GM18498 (cell line): ENCODE measurements around the gene C12orf76.
"Not testable (repeated sequence)": the region's sequence is repeated elsewhere in the genome, so short reads cannot be mapped to it uniquely, and the experiment has no call there.

Source experiments
- ATAC-seq: cut with Tn5 transposase; IDR thresholded peaks from one replicate; pipeline ENCODE4 v1.9.1; 2021; ENCODE audit warnings: mild to moderate bottlenecking, moderate library complexity; ENCODE audit not compliant: unreplicated experiment

C12orf76 gene

DNA sequence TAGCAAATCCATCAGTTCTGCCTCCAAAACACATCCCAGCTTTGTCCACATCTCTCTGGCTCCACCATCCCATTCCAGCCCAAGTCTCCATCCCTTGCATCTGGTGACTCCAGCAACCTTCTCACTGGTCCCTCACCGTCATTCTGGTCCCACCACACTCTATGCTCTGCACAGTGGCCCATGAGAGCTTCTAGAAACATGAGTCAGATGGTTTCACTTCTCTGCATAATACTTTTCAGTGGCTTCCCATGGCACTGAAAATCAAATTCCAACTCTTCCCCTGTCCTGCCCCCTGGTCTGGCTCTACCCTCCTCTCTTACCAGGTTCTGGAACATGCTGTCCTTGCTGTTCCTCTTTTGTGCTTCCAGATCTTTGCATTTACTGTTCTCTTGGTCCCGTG is 17.2 kb upstream of the C12orf76 start:
- ATAC-seq = no peak

DNA sequence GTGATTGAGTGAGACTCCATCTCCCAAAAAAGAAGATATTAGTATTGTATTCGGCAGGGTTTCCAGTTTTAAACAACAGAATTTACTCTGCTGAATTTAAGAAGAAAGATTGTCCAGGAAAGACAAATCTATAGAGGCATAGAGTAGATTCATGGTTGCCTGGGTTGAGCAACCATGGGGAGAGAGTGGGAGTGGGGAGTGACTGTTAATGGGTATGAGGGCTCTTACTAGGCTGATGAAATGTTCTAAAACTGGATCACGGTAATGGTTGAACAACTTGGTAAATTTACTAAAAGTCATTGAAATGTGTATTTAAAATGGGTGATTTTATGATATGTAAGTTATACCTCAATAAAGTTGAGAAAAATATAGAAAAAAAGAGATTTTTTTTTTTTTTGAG is 13.9 kb upstream of the C12orf76 start:
- no peak for ATAC-seq

DNA sequence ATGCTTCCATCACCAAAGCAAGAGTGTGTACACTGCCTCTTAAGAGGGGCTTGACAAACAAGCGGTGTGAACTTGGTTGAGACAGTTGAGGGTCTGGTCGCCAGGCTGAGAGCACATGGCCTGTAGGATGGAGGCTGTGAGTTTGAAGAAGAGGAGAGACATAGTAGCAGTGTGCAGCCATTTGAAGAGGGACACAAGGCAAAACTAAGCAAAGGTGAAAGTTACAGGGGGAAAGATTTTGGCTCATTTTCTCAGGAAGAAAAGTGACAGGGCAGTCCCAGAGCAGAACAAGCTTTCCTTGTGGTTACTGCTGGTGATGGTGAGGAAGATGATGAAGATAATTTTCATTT is 11.3 kb upstream of the C12orf76 start:
- no peak for ATAC-seq

DNA sequence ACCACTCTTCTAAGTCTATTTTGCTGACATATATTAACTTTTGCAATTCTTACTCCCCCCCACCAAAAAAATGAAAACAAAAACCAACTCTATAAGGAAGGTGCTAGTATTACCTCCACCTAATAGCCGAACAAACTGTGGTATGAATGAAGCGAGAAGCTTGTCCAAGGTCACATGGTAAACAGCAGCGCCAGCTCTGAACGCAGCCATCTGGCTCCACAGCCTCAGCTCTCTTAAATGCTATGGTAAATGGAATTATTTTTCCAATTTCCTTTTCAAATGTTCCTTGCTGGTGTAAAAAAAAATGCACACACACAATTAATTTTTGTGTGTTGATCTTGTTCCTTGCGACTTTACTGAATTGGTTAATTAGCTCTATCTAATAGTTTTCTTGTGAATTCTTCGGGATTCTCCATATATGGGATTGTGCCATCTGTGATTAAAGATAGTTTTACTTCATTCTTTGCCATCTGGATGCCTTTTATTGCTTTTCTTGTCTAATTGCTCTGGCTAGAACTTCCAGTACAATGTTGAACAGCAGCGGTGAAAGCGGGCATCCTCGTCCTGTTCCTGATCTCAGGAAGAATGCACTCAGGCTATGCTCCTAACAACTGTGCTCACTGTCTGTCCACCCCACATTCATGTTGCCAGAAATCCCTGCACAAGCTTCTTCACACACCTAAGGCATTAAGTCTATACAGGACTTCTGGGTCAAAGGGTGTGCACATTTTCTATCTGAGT is 10.7 kb upstream of the C12orf76 start:
- ATAC-seq = no peak

DNA sequence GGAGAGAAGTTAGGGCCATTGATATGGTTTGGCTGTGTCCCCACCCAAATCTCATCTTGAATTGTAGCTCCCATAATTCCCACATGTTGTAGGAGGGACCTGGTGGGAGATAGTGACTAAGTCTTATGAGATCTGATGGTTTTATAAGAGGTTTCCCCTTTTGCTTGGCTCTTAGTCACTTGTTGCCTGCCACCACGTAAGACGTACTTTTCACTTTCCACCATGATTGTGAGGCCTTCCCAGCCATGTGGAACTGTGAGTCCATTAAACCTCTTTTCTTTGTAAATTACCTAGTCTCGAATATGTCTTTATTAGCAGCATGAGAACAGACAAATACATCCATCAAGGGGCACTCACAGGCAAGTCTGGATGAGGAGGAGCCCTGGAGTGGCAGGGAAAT is 8.3 kb upstream of the C12orf76 start:
- not testable (repeated sequence) for ATAC-seq

DNA sequence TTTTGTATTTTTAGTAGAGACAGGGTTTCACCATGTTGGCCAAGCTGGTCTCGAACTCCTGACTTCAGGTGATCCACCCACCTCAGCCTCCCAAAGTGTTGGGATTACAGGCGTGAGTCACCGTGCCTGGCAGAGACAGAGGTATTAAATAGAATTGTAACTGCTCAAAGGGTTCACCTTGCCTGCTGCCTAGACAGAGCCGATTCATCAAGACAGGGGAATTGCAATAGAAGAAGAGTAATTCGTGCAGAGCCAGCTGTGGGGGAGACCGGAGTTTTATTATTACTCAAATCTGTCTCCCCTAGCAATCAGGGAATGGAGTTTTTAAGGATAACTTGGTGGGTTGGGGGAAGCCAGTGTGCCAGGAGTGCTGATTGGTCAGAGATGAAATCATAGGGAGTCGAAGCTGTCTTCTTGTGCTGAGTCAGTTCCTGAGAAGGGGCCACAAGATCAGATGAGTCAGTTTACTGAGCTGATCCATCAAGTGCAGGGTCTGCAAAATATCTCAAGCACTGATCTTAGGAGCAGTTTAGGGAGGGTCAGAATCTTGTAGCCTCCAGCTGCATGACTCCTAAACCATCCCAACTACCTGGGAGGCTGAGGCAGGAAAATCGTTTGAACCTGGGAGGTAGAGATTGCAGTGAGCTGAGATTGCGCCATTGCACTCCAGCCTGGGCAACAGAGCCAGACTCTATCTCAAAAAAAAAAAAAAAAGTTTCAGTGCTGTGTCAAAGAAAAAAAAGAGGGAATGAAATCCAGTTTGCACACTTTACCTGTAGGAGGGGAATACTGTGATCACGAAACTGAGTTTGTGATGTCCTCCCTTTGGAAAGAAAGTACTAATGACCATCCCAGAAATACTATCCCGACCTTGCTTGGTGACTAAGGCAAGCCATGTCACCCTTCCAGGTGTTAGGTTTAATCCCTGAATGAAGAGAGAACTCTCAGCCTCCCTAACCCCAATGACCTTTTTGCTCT is 7.3 kb upstream of the C12orf76 start:
- not testable (repeated sequence) for ATAC-seq

DNA sequence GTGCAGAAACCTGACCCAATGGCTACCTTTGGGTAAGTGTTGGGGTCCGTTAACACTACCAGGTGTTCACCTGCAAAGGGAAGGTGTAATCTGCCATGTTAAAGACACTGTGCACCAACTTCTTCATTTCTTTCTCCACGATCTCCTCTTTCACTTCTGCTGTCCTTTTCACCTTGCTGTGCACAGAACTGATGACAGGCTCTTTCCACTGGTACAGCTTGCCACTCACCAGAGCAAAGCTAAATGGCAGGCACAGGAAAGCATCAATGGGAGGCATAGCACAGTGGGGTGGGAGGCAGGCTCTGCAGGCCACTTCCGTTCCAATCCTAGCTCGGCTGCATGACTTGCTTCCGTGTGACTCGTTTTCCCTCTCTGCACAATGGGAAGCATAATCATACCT is 2.6 kb upstream of the C12orf76 start:
- no peak for ATAC-seq

DNA sequence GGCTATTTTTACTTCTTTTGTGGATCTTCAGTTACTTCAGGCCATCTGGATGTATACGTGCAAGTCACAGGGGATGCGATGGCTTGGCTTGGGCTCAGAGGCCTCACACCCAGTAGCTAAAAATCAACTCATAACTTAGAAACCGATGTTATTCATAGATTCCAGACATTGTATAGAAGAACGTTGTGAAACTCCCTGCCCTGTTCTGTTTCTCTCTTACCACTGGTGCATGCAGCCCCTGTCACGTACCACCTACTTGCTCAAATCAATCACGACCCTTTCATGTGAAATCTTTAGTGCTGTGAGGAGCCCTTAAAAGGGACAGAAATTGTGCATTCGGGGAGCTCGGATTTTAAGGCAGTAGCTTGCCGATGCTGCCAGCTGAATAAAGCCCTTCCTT is 1.3 kb upstream of the C12orf76 start:
- not testable (repeated sequence) for ATAC-seq

DNA sequence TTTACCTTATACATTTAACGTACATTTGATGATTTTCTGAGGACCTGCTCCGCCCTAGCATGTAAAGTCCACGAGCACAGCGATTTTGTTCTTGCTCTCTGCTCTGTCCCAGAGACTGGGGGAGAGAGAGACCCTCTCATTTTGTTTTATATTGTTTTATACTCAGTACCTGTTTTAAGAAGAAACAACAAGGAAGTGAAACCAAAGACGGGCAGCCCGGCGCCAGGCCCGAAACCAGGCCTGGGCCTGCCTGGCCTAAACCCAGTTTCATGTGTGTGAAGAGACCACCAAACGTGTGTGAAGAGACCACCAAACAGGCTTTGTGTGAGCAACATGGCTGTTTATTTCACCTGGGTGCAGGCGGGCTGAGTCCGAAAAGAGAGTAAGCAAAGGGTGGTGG is 712 bp upstream of the C12orf76 start:
- not testable (repeated sequence) for ATAC-seq

DNA sequence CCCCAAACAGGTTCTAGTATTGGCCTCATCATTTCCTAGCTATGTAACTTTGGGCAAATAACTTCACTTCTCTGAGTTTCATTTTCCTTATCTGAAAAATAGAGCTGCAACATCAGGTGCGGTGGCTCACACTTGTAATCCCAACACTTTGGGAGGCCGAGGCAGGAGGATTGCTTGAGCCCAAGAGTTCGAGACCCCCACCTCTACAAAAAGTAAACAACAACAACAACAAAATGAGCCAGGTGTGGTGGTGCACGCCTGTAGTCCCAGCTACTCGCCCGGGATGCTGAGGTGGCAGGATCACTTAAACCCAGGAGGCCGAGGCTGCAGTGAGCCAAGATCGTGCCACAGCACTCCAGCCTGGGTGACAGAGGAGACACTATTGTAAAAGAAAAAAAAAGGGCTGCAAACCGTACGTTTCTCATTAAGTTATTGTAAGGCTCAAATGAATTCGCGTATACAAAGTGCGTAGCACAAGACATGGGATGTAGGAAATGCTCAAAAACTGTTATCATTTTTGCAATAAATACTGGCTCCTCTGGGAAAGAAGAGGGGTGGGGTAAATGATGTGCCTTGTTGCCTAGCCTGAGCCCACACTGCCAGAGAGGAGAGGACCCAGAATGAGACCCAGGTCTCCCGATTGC is 903 bp downstream of the C12orf76 start:
- no peak for ATAC-seq

DNA sequence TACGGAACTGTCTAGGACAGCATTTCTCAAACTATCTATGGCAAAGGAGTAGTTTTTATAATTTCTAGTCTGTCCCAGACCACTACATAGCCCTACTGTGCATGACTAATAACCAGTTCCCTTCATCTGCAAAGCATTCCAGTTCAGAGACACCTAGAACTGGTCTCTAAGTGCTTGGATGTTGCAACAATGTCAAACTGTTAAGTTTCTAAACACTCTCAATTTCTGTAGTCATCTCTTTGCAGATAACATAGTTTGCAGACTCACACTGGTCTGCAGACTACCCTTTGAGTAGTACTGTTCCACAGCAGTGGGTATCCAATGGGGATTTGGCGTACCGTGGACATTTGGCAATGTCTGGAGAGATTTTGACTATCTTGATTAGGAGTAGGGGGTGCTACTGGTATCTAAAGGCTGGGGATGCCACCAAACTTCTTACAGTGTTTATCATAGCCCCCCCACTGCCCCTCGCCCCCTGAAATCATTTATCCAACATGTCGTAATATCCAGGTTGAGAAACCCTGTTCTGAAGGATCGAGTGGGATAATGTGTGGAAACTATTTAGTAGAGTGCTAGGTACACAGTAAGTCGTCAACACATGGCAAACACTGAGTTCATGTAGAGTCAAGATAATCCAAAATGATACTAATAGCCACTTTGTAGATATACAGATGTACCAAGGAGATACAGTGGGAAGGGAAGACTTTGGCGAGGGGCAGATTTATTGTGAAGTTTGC is 1.7 kb downstream of the C12orf76 start:
- ATAC-seq = no peak

DNA sequence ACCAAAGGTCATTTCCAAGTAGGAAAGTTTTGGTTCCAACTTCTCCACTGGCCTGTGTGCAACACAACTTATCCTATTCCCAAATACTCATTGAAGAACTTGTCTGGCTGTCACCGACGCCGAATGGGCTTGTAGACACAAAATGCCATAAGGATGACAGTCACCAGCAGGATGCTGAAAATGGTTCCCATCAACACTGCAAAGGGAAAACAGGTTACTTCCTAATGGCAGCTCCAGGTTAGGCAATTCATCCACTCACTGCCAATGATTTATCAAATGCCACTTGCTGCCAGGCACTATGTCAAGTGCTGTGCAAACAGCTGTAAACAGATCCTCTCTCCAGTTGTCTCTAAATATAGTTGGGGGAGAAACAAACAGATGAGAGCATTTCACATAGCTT is 6.1 kb downstream of the C12orf76 start:
- ATAC-seq = no peak

DNA sequence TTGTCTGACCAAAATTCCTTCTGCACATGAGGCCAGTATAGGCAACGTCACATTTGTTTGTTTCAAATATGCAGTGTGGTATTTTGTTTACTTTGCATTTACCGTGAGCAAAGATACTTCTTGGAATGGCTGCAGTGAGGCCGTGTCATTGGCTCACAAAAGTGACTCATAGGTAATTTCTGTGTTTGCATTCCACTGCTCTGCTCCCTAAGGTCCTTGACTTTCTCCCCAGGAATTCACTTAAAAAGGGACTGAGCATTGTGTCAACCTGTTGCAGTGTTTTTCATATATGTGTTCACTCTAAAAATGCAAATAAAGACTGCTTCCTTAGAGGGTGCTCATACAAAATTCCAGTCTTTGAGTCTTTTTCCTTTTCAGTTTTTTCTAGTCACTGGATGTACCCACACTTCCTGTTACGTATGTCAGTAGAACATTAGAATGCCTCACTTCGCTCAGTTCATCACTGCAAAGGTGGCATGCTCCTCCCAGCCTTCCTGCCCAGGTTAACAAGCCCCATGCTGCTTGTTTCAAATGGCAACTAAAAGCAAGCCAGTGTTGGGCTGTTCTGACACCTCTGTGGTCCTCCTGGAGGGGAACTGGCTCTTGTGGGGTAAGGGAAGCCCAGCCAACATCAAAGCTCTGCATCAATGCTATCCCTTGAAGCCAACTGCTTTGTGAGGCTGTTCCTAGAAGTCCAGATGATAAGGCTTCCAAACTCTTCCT is 9.1 kb downstream of the C12orf76 start:
- ATAC-seq = no peak

DNA sequence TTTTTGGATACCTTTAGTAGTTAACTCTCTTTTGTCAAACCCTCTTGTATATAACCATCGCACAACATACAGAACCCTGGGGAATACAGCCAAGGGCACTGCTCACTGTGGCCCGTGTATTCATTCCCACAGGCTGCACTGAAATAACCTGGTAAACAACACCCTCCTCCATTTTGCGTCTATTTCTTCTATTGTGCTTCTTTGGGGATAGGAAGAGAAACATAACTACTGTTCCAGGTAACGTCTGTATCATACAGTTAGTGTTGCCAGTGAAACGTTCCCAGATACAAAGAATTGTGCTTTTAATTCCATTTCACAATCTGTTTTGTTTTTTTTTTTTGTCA is 9.6 kb downstream of the C12orf76 start:
- ATAC-seq = no peak

DNA sequence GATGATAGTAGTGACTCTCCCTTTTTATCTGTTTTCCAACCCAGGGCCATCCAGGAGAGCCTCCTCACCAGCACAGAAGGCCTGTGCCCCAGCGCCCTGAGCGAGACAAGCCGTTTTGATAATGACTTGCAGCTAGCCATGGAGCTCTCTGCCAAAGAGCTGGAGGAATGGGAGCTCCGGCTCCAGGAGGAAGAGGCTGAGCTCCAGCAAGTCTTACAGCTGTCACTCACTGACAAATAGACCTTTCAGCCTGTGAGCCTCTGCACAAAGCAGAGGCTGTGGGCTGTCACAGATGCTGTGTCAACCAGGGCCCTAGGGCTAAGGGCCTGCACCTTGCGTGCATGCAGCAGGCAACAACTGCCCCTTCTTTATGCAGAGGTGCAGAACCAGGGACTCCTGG is 11.0 kb downstream of the C12orf76 start:
- ATAC-seq = no peak

DNA sequence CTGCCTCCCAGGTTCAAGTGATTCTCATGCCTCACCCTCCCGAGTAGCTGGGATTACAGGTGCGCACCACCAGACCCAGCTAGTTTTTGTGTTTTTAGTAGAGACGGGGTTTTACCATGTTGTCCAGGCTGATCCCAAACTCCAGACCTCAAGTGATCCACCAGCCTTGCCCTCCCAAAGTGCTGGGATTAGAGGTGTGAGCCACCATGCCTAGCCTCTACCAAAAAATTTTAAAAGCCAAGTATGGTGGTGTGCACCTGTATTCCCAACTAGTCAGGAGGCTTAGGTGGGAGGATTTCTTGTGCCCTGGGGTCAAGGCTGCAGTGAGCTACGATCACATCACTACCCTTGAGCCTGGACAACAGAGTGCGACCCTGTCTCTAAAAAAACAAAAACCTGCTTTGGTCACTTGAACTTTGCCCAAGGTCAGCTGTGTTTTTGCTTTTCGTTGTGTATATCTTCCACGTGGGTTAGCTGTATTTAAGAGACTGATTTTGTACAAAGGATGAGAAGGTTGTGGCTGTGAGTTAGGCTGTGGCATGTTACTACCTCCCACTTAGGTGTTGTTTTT is 12.7 kb downstream of the C12orf76 start:
- ATAC-seq = no peak

DNA sequence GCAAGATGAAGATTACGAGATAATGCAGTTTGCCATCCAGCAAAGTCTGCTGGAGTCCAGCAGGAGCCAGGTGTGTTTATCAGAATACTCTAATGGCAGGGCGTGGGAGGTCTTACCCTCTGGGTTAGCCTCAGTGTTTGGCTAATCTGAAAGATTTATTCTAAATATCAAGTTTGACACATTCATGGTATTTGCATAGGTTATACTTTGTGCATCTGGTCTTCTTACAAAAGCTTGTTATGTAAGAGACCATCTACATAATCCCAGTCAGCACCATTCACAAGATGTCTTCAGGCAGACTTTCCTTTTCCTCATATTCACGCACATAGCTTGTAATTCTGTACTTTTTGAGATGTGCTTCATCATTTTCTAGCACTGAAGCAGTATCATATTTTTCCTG is 14.4 kb downstream of the C12orf76 start:
- ATAC-seq = no peak

DNA sequence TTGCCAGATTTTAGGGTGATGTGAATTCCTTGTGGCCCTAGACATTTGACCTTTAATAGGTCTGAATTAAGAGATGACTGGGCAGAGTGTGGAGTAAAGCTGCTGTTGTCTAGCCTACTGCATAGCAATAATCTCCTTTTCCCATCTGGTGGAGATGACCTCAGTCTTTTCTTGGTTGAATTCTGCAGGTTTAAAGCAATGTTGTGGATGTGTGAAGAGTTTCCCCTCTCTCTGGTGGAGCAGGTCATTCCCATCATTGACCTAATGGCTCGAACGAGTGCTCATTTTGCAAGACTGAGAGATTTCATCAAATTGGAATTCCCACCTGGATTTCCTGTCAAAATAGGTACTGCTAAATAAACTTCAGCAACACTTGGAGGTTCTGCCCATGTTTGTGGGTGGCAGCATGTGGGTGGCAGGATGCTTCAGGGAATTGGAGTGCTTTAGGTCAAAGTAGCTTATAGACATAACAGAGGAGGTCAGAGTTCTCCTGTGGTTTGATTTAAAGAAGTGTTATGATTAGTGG is 19.0 kb downstream of the C12orf76 start:
- no peak for ATAC-seq

DNA sequence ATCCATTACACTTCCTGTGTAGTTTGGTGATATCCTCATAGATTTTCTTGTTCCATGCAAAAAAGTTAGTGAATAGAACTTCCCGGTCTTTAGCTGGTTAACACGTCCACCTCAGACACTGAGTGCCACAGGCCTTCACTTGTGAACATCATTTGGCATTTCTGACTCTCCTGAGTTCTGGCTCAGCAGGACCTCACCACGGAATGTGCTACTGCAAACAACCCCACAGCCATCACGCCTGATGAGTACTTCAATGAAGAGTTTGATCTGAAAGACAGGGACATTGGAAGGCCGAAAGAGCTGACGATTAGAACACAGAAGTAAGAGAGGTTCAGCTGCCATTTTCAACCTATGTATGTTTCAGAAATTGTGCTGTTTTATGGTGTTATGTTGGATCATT is 20.0 kb downstream of the C12orf76 start:
- ATAC-seq = no peak

DNA sequence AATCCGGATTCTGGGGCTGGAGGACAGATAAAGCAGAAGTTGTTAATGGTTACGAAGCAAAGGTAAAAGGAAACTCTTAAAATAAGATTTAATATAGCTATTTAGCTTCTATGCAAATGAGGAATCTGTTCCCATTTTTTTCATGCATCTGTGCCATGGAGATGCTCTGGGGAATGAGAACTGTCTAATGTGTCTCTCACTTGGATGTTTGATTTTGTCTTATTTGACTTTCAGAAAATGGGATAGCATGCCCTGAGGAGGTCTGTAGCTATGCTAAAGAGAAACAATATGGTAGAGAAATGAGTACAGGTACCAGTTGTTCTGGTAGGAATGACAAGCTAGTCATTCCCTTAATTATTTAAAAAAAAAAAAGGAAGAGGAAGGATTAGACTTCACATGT is 24.3 kb downstream of the C12orf76 start:
- ATAC-seq = no peak
